ENCODE results near the gene IQGAP1. TPM values are rescaled to one million over a fixed set of nuclear protein-coding genes. Genes with fewer than 3 reads are reported as not detected.

The IQGAP1 gene
- total and polyA plus RNA-seq, 9 of the 15 experiments (the other 6 are each of a cell fraction or from before 2014, with no cell fraction given), result 37.6 to 143 (median 77.7) TPM

- H3K36me3 ChIP-seq (ENCODE audit: control insufficient read depth, insufficient read depth, low read length), result no peaks in the 10 kb centered on the region
- 63% methylated on average over 8 of the region's 8 CpGs for WGBS (ENCODE audit: insufficient coverage, low coverage, missing lambda C conversion rate)
- no peak overlapping the region for H3K4me2 ChIP-seq (ENCODE audit: insufficient read depth, low read length)
- no peak for ATAC-seq
- CTCF ChIA-PET (ENCODE audit: low intra/inter-chr PET ratio), result no interaction called here
- BruUV-seq (replicated peaks), result no TSS peak
- peaks cover 0 to 14% of the 10 kb centered on the region in 2 experiments; a peak in 3 of 5 replicates for H3K4me1 ChIP-seq (replicated peaks in 1 of 2; ENCODE audit: control insufficient read depth in 2 of 2, insufficient read depth in 2 of 2, low read length in 2 of 2)
- no peaks in the 10 kb centered on the region for H3K9me1 ChIP-seq (ENCODE audit: control insufficient read depth, insufficient read depth, low read length)
- peak overlapping the region; percentile 3; the same call in 1 of the 3 replicates for H3K27ac ChIP-seq (ENCODE audit: extremely low read depth, low read depth, low read length)
- no peaks in the 10 kb centered on the region for H3K79me2 ChIP-seq (ENCODE audit: control insufficient read depth, insufficient read depth, low read length)
- no peak for FAIRE-seq
- H3K9ac ChIP-seq (ENCODE audit: insufficient read depth in 1 of 2, low read depth in 2 of 2, low read length in 2 of 2), result no peak overlapping the region
- in situ Hi-C loops (cut with MboI), result no loop called here
- no peak overlapping the region for H3K4me3 ChIP-seq
- H4K20me1 ChIP-seq (replicated peaks; ENCODE audit: control insufficient read depth, insufficient read depth, low read length), result no peaks in the 10 kb centered on the region
- POLR2A ChIA-PET, result interaction anchor here (0.6 kb wide), 1 partner anchor 65 kb away, joined by 3 read pairs; no protein-coding TSS in a partner anchor
- H3K27me3 ChIP-seq (ENCODE audit: control insufficient read depth in 2 of 2, insufficient read depth in 2 of 2, low read length in 2 of 2), result no peaks in the 10 kb centered on the region
- peak in 1 of 4 experiments; percentile 15 for DNase-seq (ENCODE audit: extremely low read depth in 1 of 4, low spot score in 3 of 4)
- H3K9me3 ChIP-seq (replicated peaks; ENCODE audit: control insufficient read depth, insufficient read depth, low read depth, low read length), result no peaks in the 10 kb centered on the region
- no peak overlapping the region for H2AFZ ChIP-seq (ENCODE audit: low read depth, low read length)
- intact Hi-C loops (cut with micrococcal nuclease), result no loop called here
- TF ChIP-seq PBX2 (CRISPR knock-in tag; IDR thresholded peaks at IDR 0.05; ENCODE audit: low read depth) (no peak), PBX2 (tag; conservative IDR thresholded peaks at IDR 0.05; ENCODE audit: low read depth) (no peak), PTBP1 (IDR thresholded peaks at IDR 0.05; ENCODE audit: low read depth, low read length) (no peak), TFAP4 (CRISPR knock-in tag; IDR thresholded peaks at IDR 0.05; ENCODE audit: borderline replicate concordance) (no peak), ZNF507 (tag; conservative IDR thresholded peaks at IDR 0.05) (no peak), PHB2 (IDR thresholded peaks at IDR 0.05; ENCODE audit: low read depth) (no peak), PHTF2 (CRISPR knock-in tag; IDR thresholded peaks at IDR 0.05) (no peak), ADNP (tag; IDR thresholded peaks at IDR 0.05) (no peak), POU5F1 (IDR thresholded peaks at IDR 0.05; ENCODE audit: borderline replicate concordance, low read depth, low read length, partially characterized antibody) (no peak), DPF2 (IDR thresholded peaks at IDR 0.05) (no peak), HMG20A (CRISPR knock-in tag; conservative IDR thresholded peaks at IDR 0.05) (no peak), JUND (IDR thresholded peaks at IDR 0.05; ENCODE audit: borderline replicate concordance, low read depth, low read length) (0 out of 2 replicates have a peak, but pooled peaks have one; percentile 45), JUND (tag; IDR thresholded peaks at IDR 0.05; ENCODE audit: borderline replicate concordance, low read depth, low read length) (no peak), SIX5 (IDR thresholded peaks at IDR 0.05; ENCODE audit: borderline replicate concordance in 1 of 2, insufficient read depth in 1 of 2, low read depth in 1 of 2, low read length in 2 of 2) (no peak), RB1 (IDR thresholded peaks at IDR 0.05; ENCODE audit: low read depth) (no peak), ATF3 (IDR thresholded peaks at IDR 0.05) (peak; percentile 81), ATF3 (CRISPR knock-in tag; conservative IDR thresholded peaks at IDR 0.05) (no peak), ARID2 (IDR thresholded peaks at IDR 0.05) (no peak), ZKSCAN8 (CRISPR knock-in tag; IDR thresholded peaks at IDR 0.05) (no peak)
Measured at GRCh38 chr15:90358124-90359033, 29.7 kb upstream of the IQGAP1 start.
